Uterus (tissue), 2 donors: ENCODE data around the gene ELP4.

Experiments
- POLR2A ChIP-seq, 2 donors: fragments of 450-650 bp; IDR thresholded peaks; one replicate each; pipeline ENCODE4 v1.6.1; 2016; ENCODE audit warnings: antibody characterized with exemption in 2 of 2, mild to moderate bottlenecking in 1 of 2, moderate library complexity in 1 of 2
- TF ChIP-seq, protein P1 (sequence below), 4 experiments: fragments of 200-600 bp in 2 of 4; fragments of 450-650 bp in 2 of 4; sonication (generic) in 2 of 4; IDR thresholded peaks; one replicate each; pipeline ENCODE4 v1.5.1; 2016 to 2019; ENCODE audit warnings: antibody characterized with exemption in 4 of 4, mild to moderate bottlenecking in 2 of 4, moderate library complexity in 1 of 4

DNA sequence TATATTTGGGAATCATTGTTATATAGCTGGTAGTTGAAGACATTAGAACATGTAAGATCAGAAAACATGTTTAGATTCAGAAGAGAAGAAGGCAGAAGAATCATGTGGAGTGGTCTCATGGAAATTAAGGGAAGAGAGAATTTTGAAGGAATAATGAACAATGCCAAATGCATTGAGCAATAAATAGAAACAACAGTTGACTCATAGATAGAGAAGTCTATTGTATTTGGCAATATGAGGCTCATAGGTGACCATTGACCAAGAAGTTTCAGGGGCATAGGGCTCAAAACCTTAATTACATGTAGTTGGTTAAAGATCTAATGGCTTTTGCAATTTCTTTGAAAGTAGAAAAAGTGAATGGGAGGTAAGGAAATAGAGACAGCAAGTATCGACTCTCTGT lies 177.7 kb downstream of the ELP4 start:
- TF ChIP-seq, protein P1, sequence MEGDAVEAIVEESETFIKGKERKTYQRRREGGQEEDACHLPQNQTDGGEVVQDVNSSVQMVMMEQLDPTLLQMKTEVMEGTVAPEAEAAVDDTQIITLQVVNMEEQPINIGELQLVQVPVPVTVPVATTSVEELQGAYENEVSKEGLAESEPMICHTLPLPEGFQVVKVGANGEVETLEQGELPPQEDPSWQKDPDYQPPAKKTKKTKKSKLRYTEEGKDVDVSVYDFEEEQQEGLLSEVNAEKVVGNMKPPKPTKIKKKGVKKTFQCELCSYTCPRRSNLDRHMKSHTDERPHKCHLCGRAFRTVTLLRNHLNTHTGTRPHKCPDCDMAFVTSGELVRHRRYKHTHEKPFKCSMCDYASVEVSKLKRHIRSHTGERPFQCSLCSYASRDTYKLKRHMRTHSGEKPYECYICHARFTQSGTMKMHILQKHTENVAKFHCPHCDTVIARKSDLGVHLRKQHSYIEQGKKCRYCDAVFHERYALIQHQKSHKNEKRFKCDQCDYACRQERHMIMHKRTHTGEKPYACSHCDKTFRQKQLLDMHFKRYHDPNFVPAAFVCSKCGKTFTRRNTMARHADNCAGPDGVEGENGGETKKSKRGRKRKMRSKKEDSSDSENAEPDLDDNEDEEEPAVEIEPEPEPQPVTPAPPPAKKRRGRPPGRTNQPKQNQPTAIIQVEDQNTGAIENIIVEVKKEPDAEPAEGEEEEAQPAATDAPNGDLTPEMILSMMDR (IDR thresholded peaks at IDR 0.05), result no peak
- TF ChIP-seq POLR2A (IDR thresholded peaks at IDR 0.05), result no peak
